ENCODE measurements around the gene MACROD2. TPM values are rescaled to one million over a fixed set of nuclear protein-coding genes. Genes with fewer than 3 reads are reported as not detected.

MACROD2 gene
- total and polyA plus RNA-seq, 8 donors = 0.78 to 31.3 (median 10.9) TPM; not detected in 1

DNA sequence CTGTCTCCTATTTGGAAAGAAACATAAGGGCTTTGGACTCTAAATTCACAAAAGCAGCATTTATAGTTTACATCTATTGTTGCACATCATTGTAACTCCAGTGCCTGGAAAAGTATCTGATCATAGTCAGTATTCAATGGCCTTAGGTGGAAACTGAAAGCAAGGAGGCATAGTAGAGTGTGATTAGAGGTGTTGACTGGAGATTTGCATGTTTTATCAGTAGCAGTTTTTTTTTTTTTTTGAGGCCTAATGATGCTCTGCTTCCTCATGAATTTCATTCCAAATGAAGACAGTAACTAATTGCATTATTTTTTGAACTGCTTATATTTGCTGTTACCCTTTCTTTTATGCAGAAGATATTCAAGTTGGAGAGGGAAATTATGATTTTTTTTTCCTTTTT, 555.3 kb downstream of the MACROD2 start:
- Histone ChIP-seq H3K4me1 (no peaks in the 10 kb centered on the region), H3K27me3 (no peaks in the 10 kb centered on the region), H3K4me3 (no peak overlapping the region), H3K36me3 (no peaks in the 10 kb centered on the region), H3K9me3 (no peaks in the 10 kb centered on the region), H3K27ac (no peak overlapping the region)
- intact Hi-C loops (cut with DNase I; ENCODE audit: low total_unique reads) = no loop called here
- DNase-seq = no peak
- TF ChIP-seq, protein P1, sequence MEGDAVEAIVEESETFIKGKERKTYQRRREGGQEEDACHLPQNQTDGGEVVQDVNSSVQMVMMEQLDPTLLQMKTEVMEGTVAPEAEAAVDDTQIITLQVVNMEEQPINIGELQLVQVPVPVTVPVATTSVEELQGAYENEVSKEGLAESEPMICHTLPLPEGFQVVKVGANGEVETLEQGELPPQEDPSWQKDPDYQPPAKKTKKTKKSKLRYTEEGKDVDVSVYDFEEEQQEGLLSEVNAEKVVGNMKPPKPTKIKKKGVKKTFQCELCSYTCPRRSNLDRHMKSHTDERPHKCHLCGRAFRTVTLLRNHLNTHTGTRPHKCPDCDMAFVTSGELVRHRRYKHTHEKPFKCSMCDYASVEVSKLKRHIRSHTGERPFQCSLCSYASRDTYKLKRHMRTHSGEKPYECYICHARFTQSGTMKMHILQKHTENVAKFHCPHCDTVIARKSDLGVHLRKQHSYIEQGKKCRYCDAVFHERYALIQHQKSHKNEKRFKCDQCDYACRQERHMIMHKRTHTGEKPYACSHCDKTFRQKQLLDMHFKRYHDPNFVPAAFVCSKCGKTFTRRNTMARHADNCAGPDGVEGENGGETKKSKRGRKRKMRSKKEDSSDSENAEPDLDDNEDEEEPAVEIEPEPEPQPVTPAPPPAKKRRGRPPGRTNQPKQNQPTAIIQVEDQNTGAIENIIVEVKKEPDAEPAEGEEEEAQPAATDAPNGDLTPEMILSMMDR (IDR thresholded peaks at IDR 0.05) = no peak
- TF ChIP-seq EP300 (IDR thresholded peaks at IDR 0.05) (no peak), POLR2A (IDR thresholded peaks at IDR 0.05) (no peak), POLR2AphosphoS5 (IDR thresholded peaks at IDR 0.05) (no peak)

DNA sequence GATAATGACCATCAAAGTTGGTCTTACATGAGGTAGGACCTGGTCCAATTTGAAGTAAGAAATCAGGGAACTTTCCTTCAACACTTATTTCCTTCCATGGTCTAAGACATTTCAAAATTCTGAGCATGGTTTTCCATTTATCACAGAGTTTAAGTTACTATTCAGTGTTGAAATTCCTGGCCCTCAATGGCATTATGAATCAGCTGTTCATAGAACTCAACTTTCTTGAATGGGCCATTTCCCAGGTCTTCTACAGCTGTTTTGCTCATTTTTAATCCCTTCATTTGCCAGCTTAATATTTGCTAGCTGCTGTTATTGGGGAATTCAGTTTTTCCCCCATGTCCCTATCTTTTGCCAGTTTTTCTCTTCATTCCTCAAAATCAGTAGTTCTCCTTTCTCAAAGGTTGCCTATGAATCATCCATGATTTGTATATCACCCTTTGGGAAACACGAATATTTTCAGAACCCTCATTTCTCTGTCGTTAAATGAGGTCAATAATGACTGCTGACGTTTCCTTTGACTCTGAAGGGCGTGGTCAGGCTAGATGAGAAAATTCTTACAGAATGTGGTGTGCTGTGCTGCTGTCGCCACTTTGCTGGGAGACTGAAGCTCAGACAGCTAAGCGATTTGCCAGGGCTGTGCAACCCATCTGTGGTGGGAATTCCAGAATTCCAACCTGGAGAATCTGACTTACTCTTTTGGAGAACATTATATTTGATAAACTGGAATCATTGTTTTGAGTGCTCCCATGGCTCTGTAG, 558.6 kb downstream of the MACROD2 start:
- TF ChIP-seq, protein P1 (IDR thresholded peaks at IDR 0.05) = no peak
- no peak for TF ChIP-seq EP300 (IDR thresholded peaks at IDR 0.05)
- no peak for TF ChIP-seq POLR2A (IDR thresholded peaks at IDR 0.05)
- TF ChIP-seq POLR2AphosphoS5 (IDR thresholded peaks at IDR 0.05) = no peak
- no peaks in the 10 kb centered on the region for H3K9me3 ChIP-seq
- no peaks in the 10 kb centered on the region for H3K36me3 ChIP-seq
- intact Hi-C loops (cut with DNase I; ENCODE audit: low total_unique reads) = no loop called here
- H3K27ac ChIP-seq = no peak overlapping the region
- H3K27me3 ChIP-seq = no peaks in the 10 kb centered on the region
- no peaks in the 10 kb centered on the region for H3K4me1 ChIP-seq
- 63 to 76% (median 68%) methylated on average over 6 of the region's 6 CpGs for WGBS, 5 donors
- H3K4me3 ChIP-seq = no peak overlapping the region
- DNase-seq = no peak

DNA sequence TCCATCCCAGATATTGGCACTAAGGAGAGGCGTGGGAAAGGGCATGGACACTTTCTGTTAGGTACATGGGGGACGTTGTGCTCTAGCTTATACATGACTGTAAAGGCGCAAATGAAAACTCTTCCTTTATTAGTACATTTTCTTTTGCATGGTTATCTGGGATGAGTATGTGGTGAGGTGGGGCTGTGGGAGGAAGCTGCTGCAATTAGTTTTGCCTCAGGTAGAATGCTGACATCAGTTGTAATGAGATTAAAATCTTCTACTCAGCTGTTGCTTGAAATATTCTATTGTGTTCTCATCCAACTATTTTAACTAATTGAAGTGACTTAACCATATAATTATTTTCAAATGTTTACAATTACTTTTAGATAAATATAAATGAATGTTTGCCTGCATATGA, 560.4 kb downstream of the MACROD2 start:
- 89 to 95% (median 91%) methylated on average over 3 of the region's 3 CpGs for WGBS, 5 donors
- intact Hi-C loops (cut with DNase I; ENCODE audit: low total_unique reads) = no loop called here
- Histone ChIP-seq H3K4me3 (no peak overlapping the region), H3K9me3 (no peaks in the 10 kb centered on the region), H3K27ac (no peak overlapping the region), H3K27me3 (no peaks in the 10 kb centered on the region), H3K4me1 (no peaks in the 10 kb centered on the region), H3K36me3 (no peaks in the 10 kb centered on the region)
- no peak for DNase-seq
- TF ChIP-seq, protein P1 (IDR thresholded peaks at IDR 0.05) = no peak
- TF ChIP-seq EP300 (IDR thresholded peaks at IDR 0.05) (no peak), POLR2AphosphoS5 (IDR thresholded peaks at IDR 0.05) (no peak)

DNA sequence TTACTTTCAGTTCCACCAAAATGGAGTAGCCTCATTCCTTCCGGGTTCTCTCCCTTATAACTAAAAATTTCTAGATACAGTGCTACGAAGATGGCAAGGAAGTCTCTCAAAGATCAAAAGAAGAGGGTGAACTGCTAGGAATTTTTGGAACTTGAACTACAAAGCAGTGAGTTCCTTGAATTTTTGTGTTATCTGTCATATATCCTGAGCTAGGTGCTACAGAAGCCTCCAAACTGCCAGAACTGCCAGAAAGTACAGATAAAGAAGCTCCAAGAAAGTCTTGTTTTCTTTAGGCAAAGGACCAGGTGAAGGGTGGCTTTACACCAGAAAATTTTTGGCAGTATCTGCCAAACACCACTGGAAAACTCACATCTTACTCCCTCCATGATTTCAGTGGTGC, 560.9 kb downstream of the MACROD2 start:
- H3K36me3 ChIP-seq = no peaks in the 10 kb centered on the region
- DNase-seq = no peak
- TF ChIP-seq POLR2AphosphoS5 (IDR thresholded peaks at IDR 0.05) (no peak), POLR2A (IDR thresholded peaks at IDR 0.05) (no peak), EP300 (IDR thresholded peaks at IDR 0.05) (no peak)
- TF ChIP-seq, protein P1 (IDR thresholded peaks at IDR 0.05) = no peak
- no peaks in the 10 kb centered on the region for H3K4me1 ChIP-seq
- H3K9me3 ChIP-seq = no peaks in the 10 kb centered on the region
- H3K27ac ChIP-seq = no peak overlapping the region
- H3K4me3 ChIP-seq = no peak overlapping the region
- no peaks in the 10 kb centered on the region for H3K27me3 ChIP-seq
- intact Hi-C loops (cut with DNase I; ENCODE audit: low total_unique reads) = no loop called here
- 83 to 95% (median 93%) methylated on average over 2 of the region's 2 CpGs for WGBS, 5 donors
